ENCODE measurements around the gene ITPRIPL1. TPM values are rescaled to one million over a fixed set of nuclear protein-coding genes. Genes with fewer than 3 reads are reported as not detected.

The ITPRIPL1 gene
- total and polyA plus RNA-seq, 2 of the 8 experiments (the other 6 are each of a cell fraction or from before 2014, with no cell fraction given), result 10.6 to 16.1 TPM

GRCh38 chr2:96359866-96360265, 34.7 kb downstream of the ITPRIPL1 start:
- H3K27ac ChIP-seq (ENCODE audit: low read depth, low read length), result no peak overlapping the region
- ChIA-PET CTCF (ENCODE audit: partially characterized antibody) (interaction anchor here (1.0 to 2.3 kb wide), 3 partner anchors 15 to 148 kb away, joined by 3 to 7 read pairs (median 4); no protein-coding TSS in a partner anchor), POLR2A (ENCODE audit: partially characterized antibody) (interaction anchor here (1.0 kb wide), 1 partner anchor 72 kb away, joined by 3 read pairs; no protein-coding TSS in a partner anchor)
- no peak overlapping the region for H2BK20ac ChIP-seq (ENCODE audit: low read length)
- no peak overlapping the region for H2BK15ac ChIP-seq (ENCODE audit: low read length)
- no peak overlapping the region for H4K91ac ChIP-seq (replicated peaks; ENCODE audit: insufficient read length, low read length)
- H3K18ac ChIP-seq (ENCODE audit: extremely low read depth, low read length), result no peak overlapping the region
- no peak overlapping the region for H2BK12ac ChIP-seq (ENCODE audit: low read depth, low read length)
- H3K4me2 ChIP-seq (ENCODE audit: insufficient read depth in 1 of 2, low read depth in 2 of 2, low read length in 2 of 2), result no peak overlapping the region
- H3K79me1 ChIP-seq (ENCODE audit: low read depth, low read length), result 0 out of 2 replicates have a peak, but pooled peaks cover 2% of the 10 kb centered on the region
- H3K23me2 ChIP-seq (ENCODE audit: low read depth, low read length), result no peaks in the 10 kb centered on the region
- no peak for TF ChIP-seq TAF7 (optimal IDR thresholded peaks at IDR 0.05; ENCODE audit: borderline replicate concordance, low read depth, low read length)
- TF ChIP-seq BCL11A (IDR thresholded peaks at IDR 0.05; ENCODE audit: low read depth in 2 of 2, low read length in 2 of 2), result no peak
- TF ChIP-seq RAD21 (IDR thresholded peaks at IDR 0.05 in 1 of 2, conservative IDR thresholded peaks at IDR 0.05 in 1 of 2; ENCODE audit: low read depth in 2 of 2, low read length in 2 of 2), result no peak
- TF ChIP-seq SP4 (IDR thresholded peaks at IDR 0.05; ENCODE audit: low read length), result no peak
- TF ChIP-seq, protein P1, sequence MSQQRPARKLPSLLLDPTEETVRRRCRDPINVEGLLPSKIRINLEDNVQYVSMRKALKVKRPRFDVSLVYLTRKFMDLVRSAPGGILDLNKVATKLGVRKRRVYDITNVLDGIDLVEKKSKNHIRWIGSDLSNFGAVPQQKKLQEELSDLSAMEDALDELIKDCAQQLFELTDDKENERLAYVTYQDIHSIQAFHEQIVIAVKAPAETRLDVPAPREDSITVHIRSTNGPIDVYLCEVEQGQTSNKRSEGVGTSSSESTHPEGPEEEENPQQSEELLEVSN (IDR thresholded peaks at IDR 0.05), result no peak
- no peak for TF ChIP-seq GABPA (IDR thresholded peaks at IDR 0.05; ENCODE audit: borderline replicate concordance, insufficient read depth, low read length)
- FAIRE-seq (no peak), DNase-seq (ENCODE audit: low read depth in 1 of 2, low spot score in 2 of 2) (no peak)
- no peak overlapping the region for H3K4me3 ChIP-seq (ENCODE audit: extremely low read depth in 1 of 4, insufficient read depth in 2 of 4, low read depth in 3 of 4, low read length in 4 of 4)
- H2BK120ac ChIP-seq (replicated peaks; ENCODE audit: low read depth, low read length), result no peak overlapping the region
- H4K20me1 ChIP-seq (replicated peaks in 1 of 2; ENCODE audit: control insufficient read depth in 1 of 2, insufficient read depth in 2 of 2, low read length in 2 of 2), result peaks cover 0 to 4% of the 10 kb centered on the region in 2 experiments
- no peaks in the 10 kb centered on the region for H3K4me1 ChIP-seq (replicated peaks in 1 of 4; ENCODE audit: control insufficient read depth in 3 of 4, insufficient read depth in 4 of 4, low read length in 3 of 4)
- H3K56ac ChIP-seq (replicated peaks; ENCODE audit: insufficient read length, low read depth, low read length), result no peak overlapping the region
- no peaks in the 10 kb centered on the region for H3K27me3 ChIP-seq (replicated peaks in 1 of 4; ENCODE audit: control insufficient read depth in 3 of 4, extremely low read depth in 1 of 4, insufficient read depth in 3 of 4, low read length in 3 of 4)
- WGBS, 2 experiments (ENCODE audit: extremely low coverage in 1 of 2, insufficient coverage in 1 of 2, insufficient read length in 1 of 2, insufficient replicate concordance in 2 of 2, low coverage in 1 of 2, low lambda C conversion rate in 2 of 2, missing lambda C conversion rate in 1 of 2), result 86% methylated on average over 1 of the region's 1 CpG; no CpG with 5 or more reads in 1 of the 2 experiments
- no peak overlapping the region for H2BK5ac ChIP-seq (ENCODE audit: low read depth, low read length)
- H3K23ac ChIP-seq (ENCODE audit: insufficient read length), result no peak overlapping the region
- H4K8ac ChIP-seq (ENCODE audit: extremely low read depth, insufficient read depth, low read length), result no peak overlapping the region
- H3K9me3 ChIP-seq (ENCODE audit: insufficient read depth in 2 of 2, low read depth in 1 of 2, low read length in 1 of 2), result no peaks in the 10 kb centered on the region
- H3K9ac ChIP-seq (replicated peaks in 1 of 4; ENCODE audit: extremely low read depth in 1 of 4, low read depth in 3 of 4, low read length in 3 of 4), result no peak overlapping the region
- no peak overlapping the region for H3K4ac ChIP-seq (replicated peaks; ENCODE audit: insufficient read length, low read depth, low read length)
- no peaks in the 10 kb centered on the region for H3K79me2 ChIP-seq (ENCODE audit: control insufficient read depth in 1 of 2, insufficient read depth in 2 of 2, low read length in 2 of 2)
- H2AK5ac ChIP-seq (ENCODE audit: low read depth, low read length), result no peak overlapping the region
- peaks cover 32 to 75% (median 64%) of the 10 kb centered on the region in 4 experiments for H3K36me3 ChIP-seq (ENCODE audit: control insufficient read depth in 2 of 4, insufficient read depth in 4 of 4, low read length in 3 of 4)
- H3K14ac ChIP-seq (ENCODE audit: insufficient read length), result no peak overlapping the region
- H2AFZ ChIP-seq (ENCODE audit: low read length), result no peak overlapping the region
- no peak overlapping the region for H4K5ac ChIP-seq (ENCODE audit: insufficient read length, low read depth, low read length)

Data from H1 (cell line).